ENCODE results near the gene RBFOX2.
"Not testable (repeated sequence)": the region's sequence is repeated elsewhere in the genome, so short reads cannot be mapped to it uniquely, and the experiment has no call there.

The RBFOX2 gene

DNA sequence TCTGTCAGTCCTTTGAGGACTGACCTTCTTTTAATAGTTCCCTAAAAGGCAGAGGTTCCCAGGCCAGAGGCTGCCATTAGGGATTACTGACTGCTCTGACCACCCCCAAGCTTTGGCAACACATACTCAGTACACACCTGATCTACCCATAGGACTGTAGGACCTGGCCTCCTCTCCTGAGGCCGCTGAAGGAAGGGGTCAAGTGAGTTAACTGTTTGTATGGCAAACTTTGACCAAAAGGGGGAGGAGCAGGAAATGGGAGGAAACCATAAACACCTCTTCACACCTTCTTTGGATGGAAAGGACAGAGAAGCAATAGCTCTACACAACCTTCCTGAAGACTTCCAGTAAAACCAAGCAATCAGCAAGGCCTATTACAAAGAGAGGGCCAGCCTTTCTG, 207.0 kb downstream of the RBFOX2 start:
- DNase-seq (ENCODE audit: low read depth) = no peak

DNA sequence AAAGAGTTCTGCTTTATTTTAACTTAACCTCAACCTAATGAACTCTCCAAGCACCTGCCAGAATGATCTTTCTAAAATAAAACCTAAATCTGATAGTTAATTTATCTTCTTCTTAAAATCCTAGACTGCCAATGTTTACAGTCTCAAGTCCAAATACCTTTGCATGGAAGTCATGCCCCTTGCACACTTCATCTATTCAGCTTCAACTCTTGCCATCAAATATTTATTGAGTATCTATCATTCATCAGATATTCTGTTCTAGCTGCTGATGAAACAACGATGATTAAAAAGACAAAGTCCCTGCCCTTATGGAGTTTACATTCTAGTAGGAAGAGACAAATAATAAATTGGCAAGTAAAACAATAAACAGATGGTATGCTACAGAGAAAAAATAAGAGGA, 209.2 kb downstream of the RBFOX2 start:
- DNase-seq (ENCODE audit: low read depth) = no peak

- DNase-seq (ENCODE audit: low read depth) = no peak
Observed at GRCh38 chr22:35818897-35819296, 209.7 kb downstream of the RBFOX2 start.

- DNase-seq (ENCODE audit: low read depth) = no peak
Observed at GRCh38 chr22:35812600-35812999, 216.0 kb downstream of the RBFOX2 start.

GRCh38 chr22:35811670-35812069, 217.0 kb downstream of the RBFOX2 start:
- DNase-seq (ENCODE audit: low read depth) = no peak

DNA sequence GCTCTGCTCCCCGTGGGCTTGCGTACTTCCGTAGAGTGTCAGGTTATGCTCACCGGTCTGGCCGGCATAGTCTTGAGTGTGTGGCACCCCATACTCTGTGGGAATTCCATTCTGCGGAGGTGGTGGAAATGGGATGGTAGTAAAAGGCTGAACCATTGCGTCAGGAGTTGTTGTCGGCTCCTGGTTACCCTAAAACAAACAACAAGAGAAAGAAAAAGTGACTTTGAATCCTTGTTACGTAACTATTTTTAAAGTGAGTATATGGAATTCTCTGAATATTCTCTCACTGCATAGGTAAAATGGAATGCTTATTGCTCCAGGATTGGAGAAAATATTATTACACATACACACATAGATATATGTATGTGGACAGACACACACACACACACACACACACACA, 218.8 kb downstream of the RBFOX2 start:
- DNase-seq (ENCODE audit: low read depth) = no peak

GRCh38 chr22:35808377-35808776, 220.2 kb downstream of the RBFOX2 start:
- no peak for DNase-seq (ENCODE audit: low read depth)

DNA sequence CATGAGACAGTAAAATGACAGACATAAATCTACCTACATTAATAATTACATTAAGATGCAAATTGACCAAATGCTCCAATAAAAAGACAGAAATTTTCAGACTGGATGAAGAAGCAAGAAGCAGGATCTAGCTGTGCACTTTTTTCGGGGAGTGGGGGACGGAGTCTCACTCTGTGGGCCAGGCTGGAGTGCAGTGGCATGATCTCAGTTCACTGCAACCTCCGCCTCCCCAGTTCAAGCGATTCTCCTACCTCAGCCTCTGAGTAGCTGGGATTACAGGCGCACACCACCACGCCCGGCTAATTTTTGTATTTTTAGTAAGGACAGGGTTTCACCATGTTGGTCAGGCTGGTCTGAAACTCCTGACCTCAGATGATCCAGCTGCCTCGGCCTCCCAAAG, 222.0 kb downstream of the RBFOX2 start:
- not testable (repeated sequence) for DNase-seq (ENCODE audit: low read depth)

GRCh38 chr22:35805466-35805865, 223.2 kb downstream of the RBFOX2 start:
- no peak for DNase-seq (ENCODE audit: low read depth)

DNA sequence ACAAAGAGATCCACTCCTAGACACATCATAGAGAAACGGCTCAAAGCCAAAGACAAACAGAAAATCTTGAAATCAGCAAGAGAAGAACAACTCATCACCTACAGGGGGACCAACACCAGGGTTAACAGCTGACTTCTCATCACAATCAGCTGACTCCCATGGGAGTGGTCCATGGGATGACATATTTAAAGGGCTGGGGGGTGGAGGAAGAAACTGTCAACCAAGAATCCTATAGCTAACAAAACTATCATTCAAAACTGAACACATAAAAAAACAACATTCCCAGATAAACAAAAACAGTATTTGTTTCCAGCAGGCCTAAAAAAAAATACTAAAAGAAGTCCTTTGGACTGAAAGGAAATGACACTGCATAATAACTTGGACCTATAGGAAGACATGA, 224.2 kb downstream of the RBFOX2 start:
- no peak for DNase-seq (ENCODE audit: low read depth)

DNA sequence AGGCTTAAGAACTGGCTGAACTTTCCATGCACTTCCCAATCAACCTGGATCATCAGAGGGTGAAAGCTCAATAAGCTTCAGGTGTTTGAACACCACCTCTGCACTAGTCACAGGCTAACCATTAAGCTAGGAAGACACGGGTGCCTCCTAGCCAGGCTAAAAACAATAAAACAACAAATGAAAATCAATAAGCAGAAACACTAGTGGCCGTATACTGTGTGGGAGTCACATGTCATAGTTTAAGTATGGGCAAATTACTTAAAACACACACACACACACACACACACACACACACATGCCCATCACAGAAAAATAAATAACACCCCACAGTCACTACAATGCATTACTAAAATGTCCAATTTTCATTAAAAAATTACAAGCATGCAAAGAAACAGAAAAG, 225.7 kb downstream of the RBFOX2 start:
- no peak for DNase-seq (ENCODE audit: low read depth)

DNA sequence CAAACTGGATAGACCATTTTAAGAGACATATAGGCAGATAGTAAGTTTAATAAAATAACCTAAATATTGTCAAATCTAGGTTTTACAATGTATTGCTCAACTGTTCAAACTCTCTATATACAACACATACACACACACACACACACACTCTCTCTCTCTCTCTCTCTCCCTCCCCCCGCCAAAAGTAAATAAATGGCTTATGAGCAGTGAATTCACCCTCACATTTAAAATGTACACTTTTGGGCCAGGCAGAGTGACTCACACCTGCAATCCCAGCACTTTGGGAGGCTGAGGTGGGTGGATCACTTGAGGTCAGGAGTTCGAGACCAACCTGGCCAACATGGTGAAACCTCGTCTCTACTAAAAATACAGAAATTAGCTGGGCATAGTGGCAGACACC, 227.3 kb downstream of the RBFOX2 start:
- not testable (repeated sequence) for DNase-seq (ENCODE audit: low read depth)

DNA sequence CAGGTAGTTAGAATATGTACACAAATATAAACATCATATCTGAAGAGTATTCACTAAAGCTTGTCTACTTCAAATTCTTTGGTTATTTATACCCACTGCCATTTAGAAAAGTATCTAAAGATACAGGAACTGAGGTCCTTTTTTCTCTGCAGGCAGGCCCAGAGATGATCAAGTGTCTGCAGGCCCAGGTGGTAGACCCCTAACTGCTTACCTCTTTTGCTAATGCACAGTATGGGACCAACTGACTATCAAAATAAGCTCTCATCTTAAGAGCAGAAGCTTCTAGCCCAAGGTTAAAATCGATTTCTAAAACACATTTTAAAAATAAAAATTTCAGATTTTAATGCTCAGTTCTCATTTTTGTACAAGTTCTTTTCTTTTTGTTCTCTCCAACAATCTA, 229.5 kb downstream of the RBFOX2 start:
- DNase-seq (ENCODE audit: low read depth) = no peak

DNA sequence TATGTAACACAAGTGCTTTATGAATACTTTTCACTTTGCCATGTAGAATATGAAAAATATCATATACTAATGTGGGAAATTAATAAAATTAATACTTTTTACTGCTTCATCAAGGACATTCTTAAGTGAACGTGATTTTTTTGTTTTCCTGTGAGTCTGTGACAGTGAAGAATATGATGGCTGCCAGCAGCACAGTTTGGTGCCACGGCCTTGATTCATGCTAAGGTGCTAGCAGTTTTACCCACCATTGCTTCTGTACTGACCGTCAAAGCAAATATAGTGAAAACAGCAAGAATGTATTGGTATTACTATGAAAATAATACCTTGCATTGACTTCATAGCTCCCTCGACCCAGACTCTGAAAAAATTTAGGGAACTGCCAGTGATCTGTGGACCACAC, 231.2 kb downstream of the RBFOX2 start:
- no peak for DNase-seq (ENCODE audit: low read depth)

DNA sequence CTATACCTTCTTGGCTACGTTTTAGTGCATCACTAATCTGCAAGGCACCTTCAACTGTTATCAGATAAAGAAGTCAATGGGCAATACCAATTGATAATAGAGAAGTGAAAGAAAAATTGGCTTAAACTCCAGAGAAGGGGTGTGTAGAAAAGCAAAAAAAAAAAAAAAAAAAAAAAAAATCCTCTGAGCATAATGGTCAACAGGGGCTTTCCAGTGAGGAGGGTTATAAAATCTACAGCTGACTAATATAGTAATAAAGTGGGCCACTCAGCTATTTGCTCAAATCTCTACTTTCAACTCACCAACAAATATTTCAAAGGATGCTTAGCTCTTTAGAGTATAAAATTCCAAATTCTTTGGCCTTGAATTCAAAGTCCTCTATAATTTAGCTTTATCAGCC, 233.1 kb downstream of the RBFOX2 start:
- no peak for DNase-seq (ENCODE audit: low read depth)

DNA sequence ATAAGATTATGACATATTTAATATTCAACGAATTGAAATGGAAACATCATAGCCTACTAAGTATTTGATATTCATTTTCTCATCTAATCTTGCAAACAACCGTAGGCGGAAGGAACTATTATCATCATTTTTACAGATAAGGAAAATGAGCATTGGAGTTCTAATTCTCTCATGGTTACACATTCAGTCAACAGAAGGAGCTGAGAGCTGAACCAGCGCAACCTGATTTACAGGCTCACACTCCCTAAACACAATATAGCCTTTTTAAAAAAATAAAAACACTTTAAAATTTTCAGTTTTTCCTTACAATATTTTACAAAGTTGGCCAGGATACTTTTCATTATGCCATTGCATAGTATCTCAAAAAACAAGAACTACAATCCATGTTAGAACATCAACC, 236.1 kb downstream of the RBFOX2 start:
- no peak for DNase-seq (ENCODE audit: low read depth)

DNA sequence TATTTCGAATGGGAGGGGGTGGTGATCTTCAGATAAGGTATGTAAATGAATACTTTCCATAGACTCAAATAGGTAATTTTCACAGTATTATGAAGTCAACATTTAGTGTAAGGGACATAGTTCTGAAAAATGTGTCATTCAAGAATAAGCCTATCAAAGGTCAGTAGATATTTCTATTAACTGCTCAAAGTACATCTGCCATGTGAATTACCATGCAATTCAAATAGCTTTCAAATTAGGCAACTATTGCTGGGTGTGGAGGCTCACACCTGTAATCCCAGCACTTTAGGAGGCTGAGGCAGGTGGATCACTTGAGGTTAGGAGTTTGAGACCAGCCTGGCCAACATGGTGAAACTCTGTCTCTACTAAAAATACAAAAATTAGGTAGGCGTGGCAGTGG, 236.8 kb downstream of the RBFOX2 start:
- DNase-seq (ENCODE audit: low read depth) = not testable (repeated sequence)

DNA sequence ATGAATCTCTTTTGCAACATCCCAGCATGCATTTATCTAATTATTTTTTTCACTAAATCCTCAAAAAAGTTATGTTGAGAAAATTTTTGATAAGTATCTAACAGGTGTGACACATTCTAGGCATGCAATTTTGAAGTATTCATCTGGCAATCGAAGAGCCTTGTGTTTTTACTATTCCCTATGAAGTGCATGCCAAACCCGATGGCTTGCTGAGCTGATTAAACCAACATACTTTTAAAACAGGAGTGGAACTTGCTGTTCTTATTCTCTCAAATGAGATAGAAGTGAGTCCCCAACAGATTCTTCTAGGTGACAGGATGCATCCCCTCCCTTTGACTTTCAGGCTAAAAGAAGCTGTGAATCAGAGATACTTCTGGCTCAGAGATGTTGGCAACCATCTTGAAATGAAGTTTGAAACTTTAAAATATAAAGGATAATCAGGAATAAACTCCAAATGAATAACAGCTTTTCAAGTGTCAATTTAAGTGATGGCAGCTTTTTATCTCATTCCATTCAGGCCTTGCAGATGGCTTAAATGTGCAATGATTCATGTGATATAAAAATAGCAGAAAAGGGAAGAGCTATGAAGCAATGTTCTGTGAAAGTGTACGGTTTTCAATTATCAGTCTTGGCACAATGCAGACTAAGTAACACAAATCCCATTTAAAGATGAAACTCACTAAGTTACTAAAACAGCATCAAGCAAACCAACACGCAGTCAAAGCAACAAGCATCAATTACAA, 243.3 kb downstream of the RBFOX2 start:
- DNase-seq (ENCODE audit: low read depth) = no peak

DNA sequence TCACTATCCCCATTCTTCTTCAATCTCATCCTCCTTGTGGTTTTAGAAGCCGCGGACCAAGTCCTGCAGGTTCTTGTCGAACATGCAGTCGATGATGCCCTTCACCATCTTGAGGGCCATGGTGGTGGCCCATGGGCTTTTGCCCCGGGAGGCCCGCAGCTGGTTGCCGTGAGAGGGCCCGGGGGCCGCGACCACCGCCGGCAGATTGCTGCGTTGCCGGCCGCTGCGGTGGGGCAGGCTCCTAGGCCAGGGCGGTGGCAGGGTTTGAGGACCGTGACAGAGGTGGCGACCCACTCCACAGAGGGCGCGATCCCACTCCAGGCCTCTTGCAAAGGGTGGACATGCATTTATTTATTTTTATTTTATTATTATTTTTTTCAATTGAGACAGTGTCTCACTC, 244.0 kb downstream of the RBFOX2 start:
- DNase-seq (ENCODE audit: low read depth) = no peak

DNA sequence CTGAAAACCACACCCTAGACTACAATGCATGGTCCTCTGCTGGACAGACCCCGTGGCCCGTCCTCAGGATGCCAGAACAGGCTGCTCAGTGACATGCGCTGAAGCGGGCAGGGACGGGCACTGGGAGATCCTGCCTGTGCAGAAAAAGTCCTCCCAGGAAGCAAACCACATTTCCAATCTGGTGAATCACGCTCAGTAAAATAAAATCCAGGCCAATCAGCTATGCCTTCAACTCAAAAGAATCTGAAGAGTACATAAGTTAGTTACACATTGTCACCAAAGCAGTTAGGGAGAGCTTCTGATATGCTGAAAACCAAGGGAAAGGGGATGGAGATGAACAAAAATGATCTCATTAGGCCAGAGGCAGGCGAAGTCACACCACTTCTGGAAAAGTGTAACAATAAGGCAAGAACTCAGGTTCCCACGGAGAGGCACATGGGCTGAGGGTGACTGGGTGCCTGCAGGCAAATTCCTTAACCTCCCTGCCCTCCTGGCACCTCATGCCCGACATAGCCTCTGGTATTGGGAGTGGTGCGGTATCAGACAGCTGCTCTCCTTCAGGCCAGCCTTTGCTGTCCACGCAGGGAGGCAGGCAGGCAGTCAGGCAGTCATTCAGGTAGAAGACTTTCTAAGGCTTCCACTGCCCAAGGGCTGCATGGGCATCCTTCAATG, 244.5 kb downstream of the RBFOX2 start:
- no peak for DNase-seq (ENCODE audit: low read depth)

- no peak for DNase-seq (ENCODE audit: low read depth)
Observed at GRCh38 chr22:35782504-35782903, 246.1 kb downstream of the RBFOX2 start.

- no peak for DNase-seq (ENCODE audit: low read depth)
Observed at GRCh38 chr22:35781898-35782297, 246.7 kb downstream of the RBFOX2 start.

GRCh38 chr22:35777335-35777975, 251.2 kb downstream of the RBFOX2 start:
- DNase-seq (ENCODE audit: low read depth) = no peak

Data from stimulated activated CD8-positive, alpha-beta memory T cell treated with anti-CD3 and anti-CD28 coated beads, Interleukin-4, amount 100 ng/mL, for 24 hours (primary cell).